Measurements from ENCODE around the gene CHURC1. TPM values are rescaled to one million over a fixed set of nuclear protein-coding genes. Genes with fewer than 3 reads are reported as not detected.

The CHURC1 gene
- total RNA-seq, 1 donor from 2014 or later, result 92.7 TPM

DNA sequence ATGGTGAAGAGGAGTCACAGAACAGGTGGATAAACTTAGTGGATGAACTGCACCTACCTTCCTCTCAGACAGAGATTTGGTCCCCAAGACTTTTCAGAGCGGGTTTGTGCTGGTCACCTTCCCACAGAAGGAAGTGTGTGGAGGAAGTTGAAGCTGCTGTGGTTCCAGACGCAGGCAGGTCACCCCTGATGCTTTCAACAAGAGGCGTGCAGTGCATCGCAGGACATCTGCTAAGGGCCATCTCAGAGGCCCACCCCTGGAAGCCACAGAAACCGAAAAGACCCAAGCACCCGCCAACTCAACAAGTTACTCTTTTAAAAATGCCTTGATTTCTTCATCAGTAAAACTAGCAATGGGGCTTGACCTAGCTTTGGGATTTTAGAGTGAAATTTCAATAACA, 29.3 kb downstream of the CHURC1 start:
- no peak for DNase-seq (ENCODE audit: low read depth)
- H3K4me3 ChIP-seq (ENCODE audit: low read depth, low read length), result no peak overlapping the region
- TF ChIP-seq, protein P1, sequence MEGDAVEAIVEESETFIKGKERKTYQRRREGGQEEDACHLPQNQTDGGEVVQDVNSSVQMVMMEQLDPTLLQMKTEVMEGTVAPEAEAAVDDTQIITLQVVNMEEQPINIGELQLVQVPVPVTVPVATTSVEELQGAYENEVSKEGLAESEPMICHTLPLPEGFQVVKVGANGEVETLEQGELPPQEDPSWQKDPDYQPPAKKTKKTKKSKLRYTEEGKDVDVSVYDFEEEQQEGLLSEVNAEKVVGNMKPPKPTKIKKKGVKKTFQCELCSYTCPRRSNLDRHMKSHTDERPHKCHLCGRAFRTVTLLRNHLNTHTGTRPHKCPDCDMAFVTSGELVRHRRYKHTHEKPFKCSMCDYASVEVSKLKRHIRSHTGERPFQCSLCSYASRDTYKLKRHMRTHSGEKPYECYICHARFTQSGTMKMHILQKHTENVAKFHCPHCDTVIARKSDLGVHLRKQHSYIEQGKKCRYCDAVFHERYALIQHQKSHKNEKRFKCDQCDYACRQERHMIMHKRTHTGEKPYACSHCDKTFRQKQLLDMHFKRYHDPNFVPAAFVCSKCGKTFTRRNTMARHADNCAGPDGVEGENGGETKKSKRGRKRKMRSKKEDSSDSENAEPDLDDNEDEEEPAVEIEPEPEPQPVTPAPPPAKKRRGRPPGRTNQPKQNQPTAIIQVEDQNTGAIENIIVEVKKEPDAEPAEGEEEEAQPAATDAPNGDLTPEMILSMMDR (conservative IDR thresholded peaks at IDR 0.05; ENCODE audit: low read depth, low read length), result no peak

DNA sequence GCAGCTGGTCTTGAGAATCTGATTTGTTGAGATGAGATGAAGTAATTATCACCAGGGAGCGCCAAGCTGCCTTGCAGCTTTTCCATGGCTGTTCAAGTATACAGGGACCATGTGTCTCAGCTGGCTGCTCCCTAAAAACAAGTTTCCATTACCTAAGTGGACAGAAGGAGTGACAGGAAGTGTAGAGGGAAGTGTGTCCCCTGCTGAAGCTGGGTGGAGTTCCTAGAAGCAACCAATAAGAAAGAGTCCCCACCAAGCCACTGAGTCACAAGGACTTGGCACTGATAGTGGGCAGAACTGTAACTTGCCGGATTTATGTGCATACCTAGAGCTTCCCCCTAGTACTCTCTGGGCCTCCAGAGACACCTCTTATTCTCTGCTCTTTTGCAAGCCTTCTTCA, 29.8 kb downstream of the CHURC1 start:
- TF ChIP-seq, protein P1 (conservative IDR thresholded peaks at IDR 0.05; ENCODE audit: low read depth, low read length), result no peak
- H3K4me3 ChIP-seq (ENCODE audit: low read depth, low read length), result no peak overlapping the region
- no peak for DNase-seq (ENCODE audit: low read depth)

DNA sequence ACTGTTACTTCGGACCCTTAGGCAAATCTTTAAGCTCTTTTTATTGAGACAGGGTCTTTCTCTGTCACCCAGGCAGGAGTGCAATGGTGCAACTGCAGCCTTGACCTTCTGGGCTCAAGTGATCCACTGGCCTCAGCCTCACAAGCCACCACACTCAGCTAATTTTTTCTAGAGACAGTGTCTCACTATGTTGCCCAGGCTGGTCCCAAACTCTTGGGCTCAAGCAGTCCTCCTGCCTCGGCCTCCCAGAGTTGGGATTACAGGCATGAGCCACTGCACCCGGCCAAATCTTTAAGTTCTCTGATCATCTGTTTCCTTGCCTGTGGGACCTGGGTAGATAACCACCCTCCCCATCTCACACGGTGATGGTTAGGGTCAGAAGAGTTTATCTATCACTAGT, 30.6 kb downstream of the CHURC1 start:
- DNase-seq (ENCODE audit: low read depth), result no peak
- H3K4me3 ChIP-seq (ENCODE audit: low read depth, low read length), result no peak overlapping the region
- TF ChIP-seq, protein P1 (conservative IDR thresholded peaks at IDR 0.05; ENCODE audit: low read depth, low read length), result no peak

DNA sequence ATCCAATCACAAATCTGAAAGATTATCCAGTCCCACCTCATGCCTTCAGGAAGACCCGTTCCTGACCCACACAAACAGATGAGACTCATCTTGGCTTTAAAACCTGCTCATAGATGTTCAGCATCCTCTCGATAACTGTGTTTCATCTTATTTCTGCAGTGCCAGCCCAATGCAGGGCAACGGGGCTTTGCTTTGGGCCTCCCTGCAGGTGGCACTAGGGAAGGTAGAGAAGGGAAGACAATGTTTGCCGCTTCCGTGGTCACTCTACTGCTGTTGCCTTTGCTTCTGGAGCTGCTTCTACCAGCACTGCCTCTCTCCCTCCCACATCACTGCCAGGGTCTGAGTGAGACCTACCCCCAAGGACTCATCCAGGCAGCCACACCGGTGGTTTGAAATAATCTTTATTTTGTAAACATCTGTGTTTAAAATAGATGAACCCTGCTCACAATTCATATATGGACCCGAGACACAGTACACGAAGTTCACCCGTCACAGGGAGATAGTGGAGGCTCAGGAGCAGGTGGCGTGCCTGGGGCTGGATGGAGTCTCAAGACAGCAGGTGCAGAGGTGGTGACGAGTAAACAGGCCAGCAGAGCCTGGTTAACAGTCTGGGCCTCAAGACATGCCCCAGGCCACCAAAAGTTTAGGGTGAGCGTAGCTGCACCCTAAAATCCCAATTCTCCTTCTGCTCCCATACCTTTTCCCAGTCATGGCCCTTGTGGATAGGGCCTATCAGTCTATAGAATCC, 31.4 kb downstream of the CHURC1 start:
- TF ChIP-seq, protein P1 (conservative IDR thresholded peaks at IDR 0.05; ENCODE audit: low read depth, low read length), result no peak
- no peak overlapping the region for H3K4me3 ChIP-seq (ENCODE audit: low read depth, low read length)
- DNase-seq (ENCODE audit: low read depth), result no peak

DNA sequence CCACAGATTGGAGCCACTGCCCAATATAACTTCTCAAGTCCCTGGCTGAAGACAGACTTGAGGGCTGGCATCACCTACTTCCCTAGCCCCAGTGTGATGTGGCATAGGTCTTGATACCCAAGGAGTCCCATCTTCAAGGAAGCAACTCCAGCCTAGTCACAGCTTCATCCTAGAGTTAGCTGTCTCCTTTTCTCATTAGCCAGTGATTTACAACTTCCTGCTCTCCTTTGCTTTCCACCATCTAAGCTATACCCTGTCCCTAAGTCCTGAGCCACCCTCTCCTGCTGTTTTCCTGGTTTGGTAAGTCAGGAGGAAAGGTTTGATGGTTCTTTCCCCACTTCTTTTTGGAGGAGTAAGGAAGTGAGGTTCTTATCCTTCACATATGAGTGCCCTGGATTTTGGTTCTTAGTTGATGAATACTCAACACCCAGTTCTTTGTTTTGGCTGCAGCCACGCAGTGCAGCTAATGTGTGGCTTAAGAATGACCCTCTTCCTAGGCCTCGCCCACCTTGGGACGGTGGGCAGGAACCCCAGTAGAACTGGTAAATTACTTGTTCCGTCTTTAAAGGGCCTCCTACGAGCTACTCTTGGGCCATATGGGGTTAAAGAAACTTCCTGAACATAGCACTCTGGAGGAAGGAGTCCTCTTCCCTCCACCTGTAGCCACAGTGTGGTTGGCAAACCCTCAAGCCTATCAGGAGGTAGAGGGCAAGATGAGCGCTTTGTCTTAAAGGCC, 32.2 kb downstream of the CHURC1 start:
- TF ChIP-seq, protein P1 (conservative IDR thresholded peaks at IDR 0.05; ENCODE audit: low read depth, low read length), result no peak
- DNase-seq (ENCODE audit: low read depth), result no peak

DNA sequence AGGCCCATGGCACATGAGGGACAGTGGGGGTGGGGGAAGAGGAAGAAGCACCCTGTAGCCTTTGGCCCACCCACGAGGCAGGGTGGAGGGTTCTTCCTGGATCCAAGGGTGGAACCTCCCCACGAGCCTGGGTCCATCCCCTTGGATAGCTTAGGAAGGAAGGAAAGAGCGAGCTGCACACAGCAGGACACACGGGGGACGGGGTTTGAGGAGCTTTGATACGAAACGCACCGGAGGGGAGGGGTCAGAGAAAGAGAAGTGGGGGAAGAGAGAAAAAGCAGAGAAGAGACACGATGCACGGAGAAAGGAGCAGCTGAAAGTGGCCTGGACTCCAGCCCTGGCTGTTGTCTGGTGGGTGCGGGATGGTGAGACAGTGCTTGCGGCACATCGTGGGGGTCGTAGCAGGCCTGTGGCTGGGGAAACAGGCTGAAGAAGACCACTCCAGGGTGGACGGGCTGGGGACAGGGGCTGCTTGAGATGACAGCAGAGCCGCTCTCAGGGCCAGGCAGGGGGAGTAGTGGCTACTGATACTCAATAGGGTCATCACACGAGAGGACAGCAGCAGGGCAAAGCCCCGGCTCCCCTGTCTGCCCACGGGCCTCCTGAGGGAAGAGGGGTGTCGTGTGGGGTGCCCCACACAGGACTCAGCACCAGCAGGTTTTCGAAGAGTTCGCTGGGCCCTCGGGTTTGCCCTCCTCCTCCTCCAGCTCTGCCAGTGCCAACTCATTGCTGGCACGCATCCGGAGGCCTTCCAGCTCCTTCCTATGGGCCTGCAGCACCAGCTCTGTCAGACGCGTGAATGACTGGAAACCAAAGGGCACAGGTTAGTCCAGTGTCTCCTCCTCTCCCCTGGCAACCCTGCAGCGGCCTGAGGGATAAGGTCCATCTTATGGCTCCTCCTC, 33.7 kb downstream of the CHURC1 start:
- DNase-seq (ENCODE audit: low read depth), result no peak
- TF ChIP-seq, protein P1 (conservative IDR thresholded peaks at IDR 0.05; ENCODE audit: low read depth, low read length), result no peak
- H3K4me3 ChIP-seq (ENCODE audit: low read depth, low read length), result no peak overlapping the region

More for the DNA sequence above, 32.2 kb downstream of the CHURC1 start:
- H3K4me3 ChIP-seq (ENCODE audit: low read depth, low read length), result no peak overlapping the region

Data from epithelial cell of proximal tubule (primary cell).